Measurements from ENCODE around the gene ANTXRL.
A peak's percentile ranks its signal among the peaks of the same experiment; 100 is the strongest.

DNA sequence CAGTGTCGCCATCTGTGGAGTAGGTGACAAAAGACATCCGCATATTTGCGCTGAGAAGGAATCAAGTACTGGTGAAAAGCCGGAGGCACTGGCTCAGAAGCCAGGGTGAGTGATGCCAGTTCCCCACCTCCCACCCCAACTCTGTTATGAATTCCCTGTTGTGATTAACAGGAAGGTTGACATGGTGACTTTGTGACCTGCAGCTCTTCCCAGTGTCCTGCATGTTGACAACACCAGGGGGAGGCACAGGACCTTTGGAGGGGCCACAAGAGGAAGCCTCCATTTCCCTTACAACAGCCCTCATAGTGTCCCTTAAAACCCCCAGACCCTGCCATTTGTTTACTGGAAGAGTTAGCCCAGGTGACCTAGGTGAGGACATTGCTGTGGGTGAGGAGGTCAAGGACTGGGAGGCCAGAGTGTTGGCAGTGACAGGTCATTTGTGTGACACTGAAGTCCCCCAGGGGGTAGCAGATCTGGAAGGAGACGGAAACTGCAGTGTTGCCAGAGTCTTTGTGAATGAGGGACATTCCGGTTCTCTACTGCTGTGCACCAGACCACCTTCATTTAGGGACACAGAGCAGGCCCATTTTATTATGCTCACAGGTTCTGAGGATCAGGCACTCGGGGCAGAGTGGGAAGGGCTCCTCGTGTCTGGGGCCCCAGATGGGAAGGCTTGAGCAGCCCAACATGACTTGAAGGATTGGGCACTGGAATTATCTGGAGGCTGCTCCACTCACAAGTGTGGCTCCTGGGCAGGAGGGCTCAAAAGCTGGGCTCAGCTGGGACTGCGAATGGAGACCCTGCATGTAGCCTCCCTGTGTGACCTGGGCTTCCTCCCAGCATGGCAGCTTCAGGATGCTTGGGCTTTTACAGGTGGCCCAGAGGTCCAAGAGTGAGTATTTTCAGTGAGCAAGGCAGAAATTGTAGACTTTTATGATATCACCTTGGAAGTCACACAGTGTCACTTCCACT lies 13.0 kb upstream of the ANTXRL start:
- TF ChIP-seq CEBPB (IDR thresholded peaks at IDR 0.05) (no peak), RAD21 (conservative IDR thresholded peaks at IDR 0.05 in 1 of 2, IDR thresholded peaks at IDR 0.05 in 1 of 2) (peak in 1 of 2 experiments; percentile 33; a peak in 1 of 5 replicates), POLR2A (IDR thresholded peaks at IDR 0.05; ENCODE audit: low read length) (no peak), SMC3 (IDR thresholded peaks at IDR 0.05) (no peak), EP300 (IDR thresholded peaks at IDR 0.05) (no peak)
- TF ChIP-seq, protein P1, sequence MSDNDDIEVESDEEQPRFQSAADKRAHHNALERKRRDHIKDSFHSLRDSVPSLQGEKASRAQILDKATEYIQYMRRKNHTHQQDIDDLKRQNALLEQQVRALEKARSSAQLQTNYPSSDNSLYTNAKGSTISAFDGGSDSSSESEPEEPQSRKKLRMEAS (IDR thresholded peaks at IDR 0.05) = no peak
- TF ChIP-seq, protein P2, sequence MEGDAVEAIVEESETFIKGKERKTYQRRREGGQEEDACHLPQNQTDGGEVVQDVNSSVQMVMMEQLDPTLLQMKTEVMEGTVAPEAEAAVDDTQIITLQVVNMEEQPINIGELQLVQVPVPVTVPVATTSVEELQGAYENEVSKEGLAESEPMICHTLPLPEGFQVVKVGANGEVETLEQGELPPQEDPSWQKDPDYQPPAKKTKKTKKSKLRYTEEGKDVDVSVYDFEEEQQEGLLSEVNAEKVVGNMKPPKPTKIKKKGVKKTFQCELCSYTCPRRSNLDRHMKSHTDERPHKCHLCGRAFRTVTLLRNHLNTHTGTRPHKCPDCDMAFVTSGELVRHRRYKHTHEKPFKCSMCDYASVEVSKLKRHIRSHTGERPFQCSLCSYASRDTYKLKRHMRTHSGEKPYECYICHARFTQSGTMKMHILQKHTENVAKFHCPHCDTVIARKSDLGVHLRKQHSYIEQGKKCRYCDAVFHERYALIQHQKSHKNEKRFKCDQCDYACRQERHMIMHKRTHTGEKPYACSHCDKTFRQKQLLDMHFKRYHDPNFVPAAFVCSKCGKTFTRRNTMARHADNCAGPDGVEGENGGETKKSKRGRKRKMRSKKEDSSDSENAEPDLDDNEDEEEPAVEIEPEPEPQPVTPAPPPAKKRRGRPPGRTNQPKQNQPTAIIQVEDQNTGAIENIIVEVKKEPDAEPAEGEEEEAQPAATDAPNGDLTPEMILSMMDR (IDR thresholded peaks at IDR 0.05) = no peak
- TF ChIP-seq, protein P3, sequence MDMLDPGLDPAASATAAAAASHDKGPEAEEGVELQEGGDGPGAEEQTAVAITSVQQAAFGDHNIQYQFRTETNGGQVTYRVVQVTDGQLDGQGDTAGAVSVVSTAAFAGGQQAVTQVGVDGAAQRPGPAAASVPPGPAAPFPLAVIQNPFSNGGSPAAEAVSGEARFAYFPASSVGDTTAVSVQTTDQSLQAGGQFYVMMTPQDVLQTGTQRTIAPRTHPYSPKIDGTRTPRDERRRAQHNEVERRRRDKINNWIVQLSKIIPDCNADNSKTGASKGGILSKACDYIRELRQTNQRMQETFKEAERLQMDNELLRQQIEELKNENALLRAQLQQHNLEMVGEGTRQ (IDR thresholded peaks at IDR 0.05) = no peak
